ENCODE measurements around the gene NONO.

DNA sequence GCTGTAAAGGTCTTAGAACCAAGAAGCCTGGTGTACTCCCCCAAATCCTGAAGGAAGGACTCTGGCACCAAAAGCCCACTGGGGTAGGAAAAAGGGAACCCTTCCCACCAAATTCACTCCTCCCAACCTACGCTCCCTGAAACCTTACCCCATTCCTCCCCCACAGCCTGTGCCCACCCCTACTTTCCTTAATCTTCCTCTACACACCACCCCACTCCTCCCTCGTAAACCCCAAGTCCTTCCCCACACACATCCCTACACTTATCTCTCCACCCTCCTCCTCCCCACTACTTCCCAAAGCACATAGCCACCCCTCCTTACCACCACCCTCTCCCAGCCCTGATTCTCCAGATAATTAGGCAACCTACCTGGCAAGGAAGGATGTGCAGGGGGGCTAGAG, 31.2 kb upstream of the NONO start:
- TF ChIP-seq EZH2 (IDR thresholded peaks at IDR 0.05; ENCODE audit: insufficient read depth, low read length): no peak
- no peak for TF ChIP-seq CTCF (IDR thresholded peaks at IDR 0.05; ENCODE audit: insufficient read depth, low read depth, low read length)
